ENCODE results near the gene PITPNM2. TPM values are rescaled to one million over a fixed set of nuclear protein-coding genes. Genes with fewer than 3 reads are reported as not detected.

Gene PITPNM2
- total RNA-seq, 2 donors from 2014 or later = 21.7 to 47.9 TPM

GRCh38 chr12:123140676-123141614 lies 9.9 kb downstream of the PITPNM2 start:
- no peak for DNase-seq
- no peaks in the 10 kb centered on the region for H3K36me3 Mint-ChIP-seq (ENCODE audit: low read depth)
- H3K9me3 ChIP-seq (ENCODE audit: control insufficient read depth, low read length, poor library complexity, severe bottlenecking) = no peaks in the 10 kb centered on the region
- H3K4me1 Mint-ChIP-seq = peaks cover 19% of the 10 kb centered on the region
- no peak overlapping the region for H3K4me3 Mint-ChIP-seq
- no peak for ATAC-seq
- no peaks in the 10 kb centered on the region for H3K27me3 Mint-ChIP-seq
- no peak overlapping the region for H3K27ac Mint-ChIP-seq

- Mint-ChIP-seq H3K4me3 (no peak overlapping the region), H3K4me1 (peaks cover 16% of the 10 kb centered on the region), H3K36me3 (ENCODE audit: low read depth) (no peaks in the 10 kb centered on the region), H3K27ac (peak overlapping the region; percentile 67), H3K27me3 (no peaks in the 10 kb centered on the region)
- H3K9me3 ChIP-seq (ENCODE audit: control insufficient read depth, low read length, poor library complexity, severe bottlenecking) = no peaks in the 10 kb centered on the region
- no peak for DNase-seq
- no peak for ATAC-seq
These were observed 10.8 kb downstream of the PITPNM2 start for GRCh38 chr12:123139926-123140675.

- ATAC-seq = no peak
- H3K27ac Mint-ChIP-seq = peak overlapping the region; percentile 45
- DNase-seq = no peak
- peaks cover 22% of the 10 kb centered on the region for H3K4me1 Mint-ChIP-seq
- H3K27me3 Mint-ChIP-seq = no peaks in the 10 kb centered on the region
- H3K36me3 Mint-ChIP-seq (ENCODE audit: low read depth) = no peaks in the 10 kb centered on the region
- H3K4me3 Mint-ChIP-seq = no peak overlapping the region
- no peaks in the 10 kb centered on the region for H3K9me3 ChIP-seq (ENCODE audit: control insufficient read depth, low read length, poor library complexity, severe bottlenecking)
These were observed 15.2 kb downstream of the PITPNM2 start for GRCh38 chr12:123135688-123136087.

DNA sequence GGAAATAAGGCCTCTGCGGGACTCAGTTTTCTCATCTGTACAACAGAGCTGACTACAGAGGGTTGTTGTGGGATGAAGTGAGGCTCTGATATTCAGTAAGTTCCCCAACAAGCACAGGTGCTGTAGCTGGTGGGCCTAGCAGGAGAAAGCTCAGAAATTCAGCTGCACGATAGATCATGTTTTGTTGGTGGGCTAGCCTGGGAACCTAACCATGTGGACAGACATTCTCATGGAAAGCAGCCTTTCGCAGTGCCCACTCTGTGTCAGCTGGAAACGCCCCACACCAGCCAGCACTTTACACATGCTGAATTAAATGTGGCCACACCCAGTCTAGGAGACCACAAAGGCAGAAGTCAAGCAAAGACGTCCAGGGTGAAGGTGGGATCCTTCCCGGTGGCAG lies 16.1 kb downstream of the PITPNM2 start:
- H3K27ac Mint-ChIP-seq = no peak overlapping the region

DNA sequence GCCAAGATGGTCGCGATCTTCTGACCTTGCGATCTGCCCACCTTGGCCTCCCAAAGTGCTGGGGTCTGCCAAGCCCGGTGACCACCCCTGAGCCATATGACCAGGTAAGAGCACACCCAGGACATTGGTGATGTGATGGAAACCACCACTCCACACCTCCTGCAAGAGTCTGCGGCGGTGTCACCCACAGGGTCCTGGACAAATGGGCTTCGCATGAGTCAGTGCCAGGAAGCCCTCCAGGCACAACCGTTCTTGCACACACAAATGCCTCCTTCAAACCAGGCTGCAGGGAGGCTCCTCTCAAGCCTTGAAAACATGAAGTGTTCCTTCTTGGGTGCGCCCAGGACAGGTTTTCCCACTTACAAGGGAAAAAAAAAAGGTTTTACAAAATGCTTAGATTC lies 16.6 kb downstream of the PITPNM2 start:
- H3K36me3 Mint-ChIP-seq (ENCODE audit: low read depth) = no peaks in the 10 kb centered on the region
- DNase-seq = no peak
- no peaks in the 10 kb centered on the region for H3K27me3 Mint-ChIP-seq
- no peaks in the 10 kb centered on the region for H3K9me3 ChIP-seq (ENCODE audit: control insufficient read depth, low read length, poor library complexity, severe bottlenecking)
- no peak for ATAC-seq
- H3K4me1 Mint-ChIP-seq = peaks cover 17% of the 10 kb centered on the region
- H3K27ac Mint-ChIP-seq = no peak overlapping the region
- no peak overlapping the region for H3K4me3 Mint-ChIP-seq

More for the DNA sequence above, 16.1 kb downstream of the PITPNM2 start:
- DNase-seq (no peak), ATAC-seq (no peak)
- Mint-ChIP-seq H3K27me3 (no peaks in the 10 kb centered on the region), H3K36me3 (ENCODE audit: low read depth) (no peaks in the 10 kb centered on the region), H3K4me1 (peaks cover 17% of the 10 kb centered on the region), H3K4me3 (no peak overlapping the region)
- H3K9me3 ChIP-seq (ENCODE audit: control insufficient read depth, low read length, poor library complexity, severe bottlenecking) = no peaks in the 10 kb centered on the region

DNA sequence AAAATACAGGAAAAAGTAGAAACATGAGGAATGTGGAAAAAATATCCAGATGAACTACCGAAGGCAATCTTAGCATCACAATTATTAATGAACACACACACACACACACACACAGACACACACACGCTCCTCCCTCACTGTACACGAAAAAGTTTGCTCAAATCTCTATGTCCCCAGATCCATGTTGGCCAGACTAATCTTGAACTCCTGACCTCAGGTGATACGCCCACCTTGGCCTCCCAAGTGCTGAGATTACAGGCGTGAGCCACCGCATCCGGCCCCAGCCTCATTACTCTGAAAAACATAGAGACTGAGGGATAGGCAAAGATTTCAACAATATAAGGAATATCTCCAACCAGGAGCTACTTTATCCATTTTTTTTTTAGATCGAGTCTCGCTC lies 17.2 kb downstream of the PITPNM2 start:
- ATAC-seq (no peak), DNase-seq (no peak)
- Mint-ChIP-seq H3K27ac (no peak overlapping the region), H3K4me1 (peaks cover 17% of the 10 kb centered on the region), H3K36me3 (ENCODE audit: low read depth) (no peaks in the 10 kb centered on the region), H3K27me3 (no peaks in the 10 kb centered on the region), H3K4me3 (no peak overlapping the region)
- no peaks in the 10 kb centered on the region for H3K9me3 ChIP-seq (ENCODE audit: control insufficient read depth, low read length, poor library complexity, severe bottlenecking)

GRCh38 chr12:123132951-123133619 lies 17.8 kb downstream of the PITPNM2 start:
- H3K9me3 ChIP-seq (ENCODE audit: control insufficient read depth, low read length, poor library complexity, severe bottlenecking) = no peaks in the 10 kb centered on the region
- Mint-ChIP-seq H3K27me3 (no peaks in the 10 kb centered on the region), H3K36me3 (ENCODE audit: low read depth) (no peaks in the 10 kb centered on the region), H3K27ac (peak overlapping the region; percentile 72), H3K4me1 (peaks cover 17% of the 10 kb centered on the region), H3K4me3 (no peak overlapping the region)
- ATAC-seq (no peak), DNase-seq (no peak)

- Mint-ChIP-seq H3K4me1 (peaks cover 17% of the 10 kb centered on the region), H3K4me3 (peak overlapping the region; percentile 71), H3K36me3 (ENCODE audit: low read depth) (no peaks in the 10 kb centered on the region), H3K27ac (peak overlapping the region; percentile 72), H3K27me3 (no peaks in the 10 kb centered on the region)
- DNase-seq (peak in 1 of 3 donors; percentile 13), ATAC-seq (peak; percentile 91)
- no peaks in the 10 kb centered on the region for H3K9me3 ChIP-seq (ENCODE audit: control insufficient read depth, low read length, poor library complexity, severe bottlenecking)
These were observed 18.9 kb downstream of the PITPNM2 start for GRCh38 chr12:123131879-123132402.

DNA sequence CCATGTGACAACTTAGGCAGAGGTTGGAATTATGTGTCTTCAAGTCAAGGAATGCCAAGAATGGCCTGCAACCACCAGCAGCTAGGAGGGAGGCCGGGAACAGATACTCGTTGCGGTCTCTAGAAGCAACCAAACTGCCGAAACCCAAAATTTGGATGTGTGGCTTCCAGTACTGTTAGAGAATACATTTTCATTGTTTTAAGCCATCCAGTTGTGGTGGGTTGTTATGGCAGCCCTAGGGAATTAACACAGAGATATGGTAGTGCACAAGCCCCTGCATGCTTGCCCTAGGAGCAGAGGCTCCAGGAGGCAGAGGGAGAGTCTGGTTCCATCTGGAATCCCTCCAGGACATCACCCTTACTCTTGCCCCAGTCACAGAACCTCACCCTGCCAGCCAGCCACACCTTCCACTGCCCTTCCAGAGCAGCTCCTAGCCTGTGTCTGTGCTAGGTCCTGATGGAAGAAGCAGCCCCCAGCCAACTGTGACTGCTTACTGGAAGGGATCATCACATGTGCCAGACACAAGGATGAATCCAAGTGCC lies 19.5 kb downstream of the PITPNM2 start:
- Mint-ChIP-seq H3K27me3 (no peaks in the 10 kb centered on the region), H3K27ac (peak overlapping the region; percentile 72), H3K4me3 (peak overlapping the region; percentile 71), H3K4me1 (peaks cover 17% of the 10 kb centered on the region), H3K36me3 (ENCODE audit: low read depth) (no peaks in the 10 kb centered on the region)
- H3K9me3 ChIP-seq (ENCODE audit: control insufficient read depth, low read length, poor library complexity, severe bottlenecking) = no peaks in the 10 kb centered on the region
- DNase-seq (no peak), ATAC-seq (peak; percentile 9)

DNA sequence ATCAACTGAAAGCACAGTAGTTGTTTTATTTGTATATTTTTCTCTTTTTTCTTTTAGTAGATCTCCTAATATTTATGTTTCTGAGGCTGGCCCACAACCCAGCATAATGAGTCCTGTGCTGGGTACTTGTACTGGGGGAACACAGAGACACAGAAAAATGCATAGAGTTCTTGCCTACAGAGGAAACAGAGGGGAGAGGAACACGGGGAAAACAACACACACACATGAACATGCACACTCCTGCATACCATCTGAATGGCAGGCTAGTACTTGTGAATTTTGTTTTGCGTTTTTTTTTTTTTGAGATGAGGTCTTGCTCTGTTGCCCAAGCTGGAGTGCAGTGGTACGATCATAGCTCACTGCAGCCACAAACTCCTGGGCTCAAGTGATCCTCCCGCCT lies 21.3 kb downstream of the PITPNM2 start:
- H3K27me3 Mint-ChIP-seq = no peaks in the 10 kb centered on the region
- no peak overlapping the region for H3K27ac Mint-ChIP-seq
- H3K9me3 ChIP-seq (ENCODE audit: control insufficient read depth, low read length, poor library complexity, severe bottlenecking) = no peaks in the 10 kb centered on the region
- no peak for ATAC-seq
- DNase-seq = no peak
- H3K4me1 Mint-ChIP-seq = peaks cover 18% of the 10 kb centered on the region
- H3K36me3 Mint-ChIP-seq (ENCODE audit: low read depth) = no peaks in the 10 kb centered on the region
- no peak overlapping the region for H3K4me3 Mint-ChIP-seq

GRCh38 chr12:123127182-123127495 lies 23.8 kb downstream of the PITPNM2 start:
- no peaks in the 10 kb centered on the region for H3K9me3 ChIP-seq (ENCODE audit: control insufficient read depth, low read length, poor library complexity, severe bottlenecking)
- no peaks in the 10 kb centered on the region for H3K36me3 Mint-ChIP-seq (ENCODE audit: low read depth)
- no peak overlapping the region for H3K4me3 Mint-ChIP-seq
- no peaks in the 10 kb centered on the region for H3K27me3 Mint-ChIP-seq
- peaks cover 21% of the 10 kb centered on the region for H3K4me1 Mint-ChIP-seq
- no peak for ATAC-seq
- H3K27ac Mint-ChIP-seq = no peak overlapping the region
- DNase-seq = no peak

DNA sequence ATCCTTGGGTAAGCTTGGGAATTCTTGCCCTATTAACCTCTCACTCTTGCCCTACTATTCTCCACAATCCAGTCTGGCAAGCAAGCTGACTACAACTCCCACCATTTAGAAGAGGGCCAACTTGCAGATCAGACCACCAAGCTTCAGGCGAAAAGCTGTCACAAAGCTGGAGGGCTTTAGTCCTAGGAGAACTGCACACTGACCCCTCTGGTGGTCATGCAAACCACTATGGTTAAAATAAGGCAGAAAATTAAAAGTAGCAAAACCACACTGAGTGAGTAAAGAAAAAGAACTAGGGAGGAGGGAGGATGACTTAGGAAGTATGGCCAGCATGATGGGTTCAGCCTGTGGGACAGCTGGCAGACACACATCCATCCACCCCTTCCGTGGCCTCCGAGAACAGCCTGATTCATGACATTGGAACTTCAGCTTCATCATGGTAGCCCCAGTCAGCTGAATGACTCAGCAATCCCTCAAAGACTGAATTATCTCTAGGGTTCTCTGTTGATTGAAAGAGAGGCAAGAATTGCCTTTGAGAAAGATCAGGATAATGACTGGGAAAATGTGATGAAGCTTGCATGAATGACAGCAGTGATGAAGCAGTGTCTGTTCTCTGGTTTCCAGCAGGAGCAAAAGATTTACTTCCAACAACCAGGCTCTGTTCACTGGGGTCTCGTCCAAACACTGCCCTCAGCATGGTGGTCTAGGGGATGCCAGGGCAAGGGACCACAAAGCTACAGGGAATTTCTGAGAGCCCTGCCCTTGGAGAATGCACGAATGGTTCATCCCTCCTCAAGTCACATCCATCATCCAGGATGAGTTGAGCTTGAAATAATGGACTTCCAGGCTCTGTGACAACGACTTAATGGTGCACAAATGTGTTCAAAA lies 24.4 kb downstream of the PITPNM2 start:
- H3K4me3 Mint-ChIP-seq = no peak overlapping the region
- no peak for ATAC-seq
- no peaks in the 10 kb centered on the region for H3K9me3 ChIP-seq (ENCODE audit: control insufficient read depth, low read length, poor library complexity, severe bottlenecking)
- peak overlapping the region; percentile 2 for H3K27ac Mint-ChIP-seq
- DNase-seq = no peak
- peaks cover 19% of the 10 kb centered on the region for H3K4me1 Mint-ChIP-seq
- H3K27me3 Mint-ChIP-seq = no peaks in the 10 kb centered on the region
- H3K36me3 Mint-ChIP-seq (ENCODE audit: low read depth) = no peaks in the 10 kb centered on the region
